ENCODE results near the gene PLEKHA5.

GRCh38 chr12:19245106-19245505 is 115.6 kb downstream of the PLEKHA5 start:
- TF ChIP-seq CTCF (IDR thresholded peaks at IDR 0.05; ENCODE audit: low read length) (no peak), EZH2 (IDR thresholded peaks at IDR 0.05; ENCODE audit: borderline replicate concordance, low read length) (no peak)

All from OCI-LY1 (cell line).